Astrocyte of the cerebellum (primary cell): ENCODE measurements around the gene MOXD1.

Source experiments
- DNase-seq: peaks from one replicate; pipeline ENCODE4 v3.0.0-alpha.2; 2011; ENCODE audit warnings: low read depth
- H3K4me3 ChIP-seq: 2 replicates; pipeline ENCODE4 v1.5.1; 2011; ENCODE audit warnings: mild to moderate bottlenecking, low read depth, low read length, moderate library complexity
- in situ Hi-C: cut with HindIII; loops from 2 replicates; pipeline ENCODE4 v1.10.0; 2017; ENCODE audit warnings: low sequenced_read_pairs
- TF ChIP-seq, protein P1 (sequence below): IDR thresholded peaks from 2 replicates; pipeline ENCODE4 v1.5.1; 2012; ENCODE audit warnings: low read length, low read depth, moderate library complexity, mild to moderate bottlenecking; ENCODE audit errors: missing control alignments

MOXD1 gene

DNA sequence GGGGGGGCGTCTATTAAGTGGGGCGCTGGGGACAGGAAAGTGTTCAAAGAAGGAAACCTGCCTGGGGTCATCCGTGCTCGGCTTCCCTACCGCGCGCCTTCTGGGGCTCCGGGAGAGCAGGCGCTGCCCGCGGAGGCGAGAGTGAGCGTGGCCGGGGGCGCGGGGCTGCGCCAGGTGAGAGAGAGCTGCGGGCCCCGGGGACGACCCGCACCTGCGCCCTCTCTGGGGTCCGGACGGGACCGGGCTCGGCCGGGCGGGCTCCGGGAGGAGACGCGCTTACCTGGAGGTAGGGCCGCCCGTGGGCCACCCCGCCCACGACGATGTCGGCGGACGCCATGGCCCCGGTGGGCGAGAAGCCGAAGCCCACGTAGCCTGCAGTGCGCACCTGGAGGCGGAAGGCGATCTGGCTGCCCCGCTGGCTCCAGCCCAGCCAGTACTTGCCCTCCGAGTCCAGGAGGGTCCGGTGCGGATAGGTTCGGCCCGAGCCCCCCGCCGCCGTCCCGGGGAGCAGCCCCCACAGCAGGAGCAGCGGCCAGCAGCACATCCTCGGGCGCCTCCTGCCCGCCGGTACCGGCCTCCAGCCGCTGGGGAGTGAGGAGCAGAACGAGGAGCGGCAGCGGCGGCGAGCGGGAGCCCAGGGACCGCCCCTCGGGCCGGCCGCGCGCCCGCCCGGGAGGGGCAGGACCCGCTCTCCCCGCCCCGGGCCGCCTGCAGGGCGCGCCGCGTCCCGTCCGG is at the start of gene MOXD1:
MOXD1 (minus strand) TSS at position 593 of the 735 bp plus-strand sequence; CDS start at position 544, 49 bp downstream.
- H3K4me3 ChIP-seq: peak within 1 kb of the TSS; percentile 65
- no peak for DNase-seq

DNA sequence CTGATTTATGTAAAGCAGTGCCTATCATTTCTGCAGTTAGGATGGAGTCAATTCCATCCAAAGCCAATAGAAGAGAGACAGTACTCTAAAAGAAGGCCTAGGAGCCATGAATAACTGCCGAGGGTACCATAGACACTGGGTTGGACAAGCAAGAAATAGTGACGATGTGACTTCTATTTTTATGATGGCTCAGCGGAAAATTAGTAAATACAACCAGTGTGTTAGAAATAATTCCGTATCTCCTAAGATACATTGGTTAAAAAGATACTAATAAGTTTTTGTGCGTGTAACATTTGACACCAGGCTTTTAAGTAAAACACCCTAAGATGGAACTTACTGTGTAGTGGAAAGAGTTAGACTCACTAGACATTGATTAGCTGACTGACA is 45.6 kb upstream of the MOXD1 start:
- in situ Hi-C loops: no loop called here
- TF ChIP-seq, protein P1, sequence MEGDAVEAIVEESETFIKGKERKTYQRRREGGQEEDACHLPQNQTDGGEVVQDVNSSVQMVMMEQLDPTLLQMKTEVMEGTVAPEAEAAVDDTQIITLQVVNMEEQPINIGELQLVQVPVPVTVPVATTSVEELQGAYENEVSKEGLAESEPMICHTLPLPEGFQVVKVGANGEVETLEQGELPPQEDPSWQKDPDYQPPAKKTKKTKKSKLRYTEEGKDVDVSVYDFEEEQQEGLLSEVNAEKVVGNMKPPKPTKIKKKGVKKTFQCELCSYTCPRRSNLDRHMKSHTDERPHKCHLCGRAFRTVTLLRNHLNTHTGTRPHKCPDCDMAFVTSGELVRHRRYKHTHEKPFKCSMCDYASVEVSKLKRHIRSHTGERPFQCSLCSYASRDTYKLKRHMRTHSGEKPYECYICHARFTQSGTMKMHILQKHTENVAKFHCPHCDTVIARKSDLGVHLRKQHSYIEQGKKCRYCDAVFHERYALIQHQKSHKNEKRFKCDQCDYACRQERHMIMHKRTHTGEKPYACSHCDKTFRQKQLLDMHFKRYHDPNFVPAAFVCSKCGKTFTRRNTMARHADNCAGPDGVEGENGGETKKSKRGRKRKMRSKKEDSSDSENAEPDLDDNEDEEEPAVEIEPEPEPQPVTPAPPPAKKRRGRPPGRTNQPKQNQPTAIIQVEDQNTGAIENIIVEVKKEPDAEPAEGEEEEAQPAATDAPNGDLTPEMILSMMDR: no peak
- H3K4me3 ChIP-seq: no peak overlapping the region
- no peak for DNase-seq

More for the DNA sequence above, at the start of gene MOXD1:
- TF ChIP-seq, protein P1: no peak
- in situ Hi-C loops: no loop called here

DNA sequence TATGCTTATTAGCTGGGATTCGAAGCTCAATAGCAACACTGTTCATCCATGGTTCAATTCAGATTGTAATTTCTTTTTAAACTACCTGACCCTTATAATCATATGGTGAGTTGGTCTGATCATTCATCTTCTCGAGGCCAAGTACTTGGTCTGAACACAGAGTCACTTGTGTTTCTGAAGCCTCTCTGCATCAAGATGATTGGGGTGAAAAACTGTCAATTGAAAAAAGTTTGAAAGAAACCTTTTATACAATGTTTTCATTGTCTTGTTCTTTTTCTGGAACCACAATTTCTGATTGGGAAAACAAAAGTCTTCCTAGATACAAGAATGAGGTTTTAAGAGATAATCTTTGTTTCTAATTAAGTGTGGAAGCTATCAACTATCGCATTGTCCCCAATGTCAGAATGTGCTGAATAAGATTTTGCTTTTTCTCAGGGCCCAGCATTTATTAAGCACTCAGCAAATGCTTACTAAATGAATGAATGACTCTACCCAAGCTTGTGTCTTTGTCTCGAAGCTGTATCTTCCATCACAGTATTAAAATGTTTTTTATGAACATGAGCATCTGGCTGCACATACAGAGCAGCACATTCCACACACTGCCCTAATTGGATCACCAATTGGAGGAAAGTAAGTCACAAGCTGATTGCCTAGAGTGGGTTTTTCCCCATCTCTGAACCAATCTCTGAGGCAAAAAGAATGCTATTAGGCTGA is 45.0 kb upstream of the MOXD1 start:
- in situ Hi-C loops: no loop called here
- H3K4me3 ChIP-seq: no peak overlapping the region
- no peak for DNase-seq
- TF ChIP-seq, protein P1: no peak

DNA sequence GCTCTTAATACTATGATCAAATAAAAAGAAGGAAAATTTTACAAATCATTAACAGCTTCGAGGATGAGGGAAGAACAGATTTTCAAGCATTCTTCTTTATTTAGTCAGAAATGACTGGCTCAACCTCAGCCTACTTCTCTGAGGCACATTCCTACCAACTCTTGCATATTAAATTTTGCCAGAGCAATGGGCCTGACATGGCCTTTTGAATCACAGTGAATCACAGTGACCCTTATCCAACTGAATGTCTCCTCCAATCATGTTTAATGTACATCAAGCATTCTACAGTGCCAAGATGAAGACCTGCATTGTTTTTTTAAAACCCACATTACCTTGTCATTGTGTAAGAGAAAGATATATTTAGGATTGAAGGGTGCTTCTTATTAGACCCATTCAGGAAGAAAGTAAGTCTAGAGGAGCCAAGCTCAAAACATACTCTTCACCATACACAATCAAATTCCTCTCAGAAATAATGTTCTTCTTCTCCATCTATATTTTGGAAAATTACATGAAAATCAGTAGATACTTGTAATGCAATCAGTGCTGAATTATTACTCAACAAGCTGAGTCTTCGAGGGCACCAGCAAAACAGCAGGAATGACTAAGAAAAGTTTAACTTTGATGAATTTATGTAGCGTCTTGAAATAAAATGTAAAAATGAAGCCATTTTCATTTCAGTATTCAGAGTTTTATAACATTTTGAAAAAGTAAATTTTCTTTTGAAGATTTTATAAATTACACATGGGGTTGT is 44.1 kb upstream of the MOXD1 start:
- in situ Hi-C loops: no loop called here
- DNase-seq: peak; percentile 50

DNA sequence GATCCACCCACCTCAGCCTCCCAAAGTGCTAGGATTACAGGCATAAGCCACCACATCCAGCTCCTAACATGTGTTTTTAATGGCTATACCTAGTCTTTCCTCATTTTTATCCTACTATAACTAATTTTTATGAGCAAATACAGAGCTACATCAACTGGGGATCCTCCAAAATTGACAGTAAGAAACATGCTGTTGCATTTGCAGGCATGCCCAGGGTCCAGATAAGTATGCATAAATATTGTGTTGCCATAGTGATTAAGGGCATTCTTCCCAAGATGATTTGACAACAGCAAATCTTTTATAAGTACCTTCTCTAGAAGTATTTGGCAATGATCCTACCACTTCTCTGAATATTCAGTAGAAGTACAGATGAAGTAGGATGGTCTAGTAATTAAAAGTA is 41.9 kb upstream of the MOXD1 start:
- in situ Hi-C loops: no loop called here
- TF ChIP-seq, protein P1: no peak
- no peak for DNase-seq
- no peak overlapping the region for H3K4me3 ChIP-seq

More for the DNA sequence above, 44.1 kb upstream of the MOXD1 start:
- no peak overlapping the region for H3K4me3 ChIP-seq
- TF ChIP-seq, protein P1: no peak

DNA sequence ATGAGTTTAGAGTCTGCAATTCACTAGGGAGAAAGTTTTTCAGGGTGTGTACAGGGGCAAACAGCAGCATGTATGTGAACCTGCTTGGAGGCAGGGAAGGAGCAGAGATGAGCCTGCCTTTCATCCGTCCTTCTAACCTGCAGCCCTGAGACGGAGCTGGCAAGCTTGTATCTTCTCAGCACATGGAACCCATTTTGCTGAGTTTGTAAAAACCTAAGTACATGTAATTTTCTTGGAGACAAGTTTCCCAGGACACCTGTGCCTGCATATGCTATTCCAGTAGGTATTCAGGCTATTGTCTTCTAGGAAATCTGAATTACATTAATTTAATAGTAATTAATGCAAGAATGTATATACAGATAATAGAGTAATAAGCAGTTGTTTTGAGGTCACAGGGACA is 28.8 kb upstream of the MOXD1 start:
- in situ Hi-C loops: no loop called here
- no peak overlapping the region for H3K4me3 ChIP-seq
- DNase-seq: no peak
- TF ChIP-seq, protein P1: no peak
